Sigmoid colon (tissue), 7 donors: ENCODE data around the gene MYCBPAP. TPM values are rescaled to one million over a fixed set of nuclear protein-coding genes. Genes with fewer than 3 reads are reported as not detected.
A peak's percentile ranks its signal among the peaks of the same experiment; 100 is the strongest.

ENCODE experiments used
- DNase-seq: peaks from one replicate; pipeline ENCODE4 v3.0.0-alpha.2; 2019
- H3K27ac ChIP-seq, 4 donors: fragments of 200-600 bp; sonication (generic); one replicate each; pipeline ENCODE4 v1.5.1; 2016 to 2019; ENCODE audit warnings: mild to moderate bottlenecking in 1 of 4
- H3K27me3 ChIP-seq, 3 donors: fragments of 200-600 bp; sonication (generic); one replicate each; pipeline ENCODE4 v1.5.1; 2019; ENCODE audit warnings: mild to moderate bottlenecking in 1 of 3
- H3K36me3 ChIP-seq, 4 donors: fragments of 200-600 bp; sonication (generic); one replicate each; pipeline ENCODE4 v1.5.1; 2016 to 2019
- H3K4me1 ChIP-seq, 4 donors: fragments of 200-600 bp; sonication (generic); one replicate each; pipeline ENCODE4 v1.5.1; 2017 to 2019
- H3K4me3 ChIP-seq, 4 donors: fragments of 200-600 bp; sonication (generic); one replicate each; pipeline ENCODE4 v1.5.1; 2017 to 2019; ENCODE audit warnings: mild to moderate bottlenecking in 2 of 4, moderate library complexity in 1 of 4
- H3K9me3 ChIP-seq, 4 donors: fragments of 200-600 bp in 3 of 4; sonication (generic) in 3 of 4; one replicate each; pipeline versions ENCODE4 v1.5.1 to v1.6.1; 2013 to 2019
- CTCF ChIP-seq, 4 experiments: fragments of 450-650 bp in 3 of 4; fragments of 200-600 bp in 1 of 4; IDR thresholded peaks; one replicate each; pipeline ENCODE4 v1.5.1; 2016 to 2019; ENCODE audit warnings: antibody characterized with exemption in 4 of 4, mild to moderate bottlenecking in 3 of 4, moderate library complexity in 2 of 4
- EP300 ChIP-seq, 4 donors: sonication (generic); formaldehyde crosslinking; IDR thresholded peaks; one replicate each; pipeline ENCODE4 v1.6.1; 2017; ENCODE audit warnings: antibody characterized with exemption in 4 of 4
- POLR2A ChIP-seq, 2 donors: fragments of 450-650 bp; IDR thresholded peaks; one replicate each; pipeline ENCODE4 v1.6.1; 2016; ENCODE audit warnings: antibody characterized with exemption in 2 of 2, mild to moderate bottlenecking in 2 of 2, moderate library complexity in 2 of 2
- POLR2AphosphoS5 ChIP-seq, 4 donors: sonication (generic); formaldehyde crosslinking; IDR thresholded peaks; one replicate each; pipeline ENCODE4 v1.6.1; 2017; ENCODE audit warnings: antibody characterized with exemption in 4 of 4
- WGBS, 2 donors: extraction: QIAGEN DNeasy Blood & Tissue Kit; methylation state at CpG; one replicate each; pipeline ENCODE4 v1.1.7; 2013; 5-methylcytosine and 5-hydroxymethylcytosine counted together
- intact Hi-C: fragments of 100-400 bp; cut with DNase I; formaldehyde crosslinking; loops from one replicate; pipeline ENCODE4 v1.15.1; 2023
- polyA plus RNA-seq, 3 donors: library from polyadenylated mRNA; stranded (reverse); fragments of 200-250 nt; gene quantifications; one replicate each; pipeline ENCODE4 v1.2.3, GENCODE V29; 2013
- total RNA-seq, 4 donors: library from RNA; depleted of rRNA; stranded (reverse); fragments of >200 nt; gene quantifications; one replicate each; pipeline ENCODE4 v1.1.0, GENCODE V29; 2016
- donor health status: healthy with polysubstance abuse.
- donor health status: Bipolar disorder and iron deficiency.
- donor health status: healthy.

MYCBPAP gene
- total and polyA plus RNA-seq, 7 donors = 0.23 to 2.5 (median 1.7) TPM; not detected in 1

DNA sequence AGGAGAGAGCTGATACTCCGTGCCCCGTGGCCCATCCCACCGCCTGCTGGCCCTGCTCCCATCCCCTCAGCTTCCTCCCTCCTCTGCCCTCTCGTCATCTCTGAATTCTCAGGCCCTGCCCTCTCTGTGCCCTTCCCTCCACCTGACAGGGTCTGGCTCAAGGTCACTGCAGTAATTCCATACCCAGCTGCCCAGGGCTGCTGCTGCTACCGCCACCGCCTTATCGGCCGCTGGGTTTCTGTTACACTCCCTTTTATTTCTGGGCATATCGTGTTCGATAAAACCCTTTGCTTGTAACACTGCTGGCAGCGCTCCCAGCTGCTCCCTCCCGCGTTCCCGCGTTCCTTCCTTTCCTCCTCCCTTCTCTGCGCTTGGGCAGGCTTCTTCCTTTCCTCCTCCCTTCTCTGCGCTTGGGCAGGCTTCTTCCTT, 25.5 kb downstream of the MYCBPAP start:
- intact Hi-C loops = no loop called here
- WGBS, 2 donors = 1 to 2% methylated on average over 17 of the region's 17 CpGs
- Histone ChIP-seq H3K4me1 (peaks cover 0 to 24% (median 20%) of the 10 kb centered on the region in 4 donors), H3K27ac (no peak overlapping the region), H3K36me3 (no peaks in the 10 kb centered on the region), H3K4me3 (peak overlapping the region in 1 of 4 donors; percentile 19), H3K27me3 (peaks cover 12 to 64% (median 47%) of the 10 kb centered on the region in 3 donors), H3K9me3 (no peaks in the 10 kb centered on the region)
- no peak for DNase-seq
- no peak for TF ChIP-seq EP300 (IDR thresholded peaks at IDR 0.05)
- TF ChIP-seq POLR2A (IDR thresholded peaks at IDR 0.05) = peak in 1 of 2 donors; percentile 30

- intact Hi-C loops = no loop called here
- Histone ChIP-seq H3K27ac (no peak overlapping the region), H3K36me3 (no peaks in the 10 kb centered on the region), H3K9me3 (no peaks in the 10 kb centered on the region), H3K27me3 (peaks cover 12 to 57% (median 43%) of the 10 kb centered on the region in 3 donors), H3K4me3 (no peak overlapping the region), H3K4me1 (peaks cover 0 to 24% (median 20%) of the 10 kb centered on the region in 4 donors)
- WGBS, 2 donors = 13 to 54% methylated on average over 24 of the region's 24 CpGs
- TF ChIP-seq POLR2AphosphoS5 (IDR thresholded peaks at IDR 0.05) = no peak
- peak in 1 of 2 donors; percentile 28 for TF ChIP-seq POLR2A (IDR thresholded peaks at IDR 0.05)
- no peak for TF ChIP-seq EP300 (IDR thresholded peaks at IDR 0.05)
- peak in 1 of 4 experiments; percentile 25 for TF ChIP-seq CTCF (IDR thresholded peaks at IDR 0.05)
- DNase-seq = no peak
Observed at GRCh38 chr17:50534222-50534978, 26.2 kb downstream of the MYCBPAP start.

DNA sequence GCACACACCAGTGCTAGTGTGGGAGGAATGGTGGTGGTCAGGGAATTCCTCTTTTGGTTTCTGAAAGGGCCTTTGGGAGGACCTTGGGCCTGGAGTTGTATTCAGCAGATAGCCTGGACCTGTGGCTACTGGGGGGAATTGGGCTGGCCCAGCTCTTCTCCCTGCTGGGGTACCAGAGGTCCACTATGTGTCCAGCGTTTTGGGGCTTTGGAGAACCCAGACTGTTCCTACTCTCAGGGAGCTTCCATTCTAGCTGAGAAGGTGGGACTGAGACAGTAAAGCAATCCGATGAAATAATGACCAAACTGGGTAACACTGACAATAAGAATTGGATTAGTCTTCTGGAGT, 26.7 kb downstream of the MYCBPAP start:
- WGBS, 2 donors = 76 to 97% methylated on average over 2 of the region's 2 CpGs
- Histone ChIP-seq H3K27me3 (peaks cover 12 to 52% (median 40%) of the 10 kb centered on the region in 3 donors), H3K36me3 (no peaks in the 10 kb centered on the region), H3K4me1 (peaks cover 0 to 24% (median 20%) of the 10 kb centered on the region in 4 donors), H3K27ac (no peak overlapping the region), H3K9me3 (no peaks in the 10 kb centered on the region), H3K4me3 (no peak overlapping the region)
- intact Hi-C loops = no loop called here
- TF ChIP-seq POLR2A (IDR thresholded peaks at IDR 0.05) = no peak
- no peak for TF ChIP-seq POLR2AphosphoS5 (IDR thresholded peaks at IDR 0.05)
- no peak for TF ChIP-seq EP300 (IDR thresholded peaks at IDR 0.05)
- no peak for TF ChIP-seq CTCF (IDR thresholded peaks at IDR 0.05)
- DNase-seq = no peak

DNA sequence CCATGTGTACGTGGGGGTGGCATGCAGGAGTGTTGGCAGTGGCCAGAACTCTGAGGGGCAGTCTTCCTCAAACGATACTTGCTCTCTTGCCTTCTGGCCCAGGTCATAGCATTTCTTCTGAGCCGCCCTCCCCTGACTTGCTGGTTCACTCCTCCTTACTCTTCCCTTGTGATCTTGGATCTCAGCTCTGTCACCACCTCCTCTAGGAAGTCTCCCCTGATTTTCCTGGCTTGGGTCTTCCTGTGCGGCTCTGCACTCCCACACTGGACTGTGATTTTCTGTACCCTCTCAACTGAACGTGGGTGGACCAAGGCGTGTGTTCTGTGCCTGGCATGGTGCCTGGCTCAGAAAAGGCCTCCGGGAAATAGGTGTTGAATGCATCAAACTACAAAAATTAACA, 27.2 kb downstream of the MYCBPAP start:
- WGBS, 2 donors = 70 to 86% methylated on average over 7 of the region's 7 CpGs
- H3K4me3 ChIP-seq = no peak overlapping the region
- TF ChIP-seq POLR2A (IDR thresholded peaks at IDR 0.05) (no peak), CTCF (IDR thresholded peaks at IDR 0.05) (no peak), EP300 (IDR thresholded peaks at IDR 0.05) (no peak), POLR2AphosphoS5 (IDR thresholded peaks at IDR 0.05) (no peak)
- H3K27ac ChIP-seq = no peak overlapping the region
- H3K4me1 ChIP-seq = peaks cover 0 to 24% (median 20%) of the 10 kb centered on the region in 4 donors
- H3K36me3 ChIP-seq = no peaks in the 10 kb centered on the region
- intact Hi-C loops = no loop called here
- DNase-seq = no peak
- H3K27me3 ChIP-seq = peaks cover 12 to 47% (median 40%) of the 10 kb centered on the region in 3 donors
- no peaks in the 10 kb centered on the region for H3K9me3 ChIP-seq

DNA sequence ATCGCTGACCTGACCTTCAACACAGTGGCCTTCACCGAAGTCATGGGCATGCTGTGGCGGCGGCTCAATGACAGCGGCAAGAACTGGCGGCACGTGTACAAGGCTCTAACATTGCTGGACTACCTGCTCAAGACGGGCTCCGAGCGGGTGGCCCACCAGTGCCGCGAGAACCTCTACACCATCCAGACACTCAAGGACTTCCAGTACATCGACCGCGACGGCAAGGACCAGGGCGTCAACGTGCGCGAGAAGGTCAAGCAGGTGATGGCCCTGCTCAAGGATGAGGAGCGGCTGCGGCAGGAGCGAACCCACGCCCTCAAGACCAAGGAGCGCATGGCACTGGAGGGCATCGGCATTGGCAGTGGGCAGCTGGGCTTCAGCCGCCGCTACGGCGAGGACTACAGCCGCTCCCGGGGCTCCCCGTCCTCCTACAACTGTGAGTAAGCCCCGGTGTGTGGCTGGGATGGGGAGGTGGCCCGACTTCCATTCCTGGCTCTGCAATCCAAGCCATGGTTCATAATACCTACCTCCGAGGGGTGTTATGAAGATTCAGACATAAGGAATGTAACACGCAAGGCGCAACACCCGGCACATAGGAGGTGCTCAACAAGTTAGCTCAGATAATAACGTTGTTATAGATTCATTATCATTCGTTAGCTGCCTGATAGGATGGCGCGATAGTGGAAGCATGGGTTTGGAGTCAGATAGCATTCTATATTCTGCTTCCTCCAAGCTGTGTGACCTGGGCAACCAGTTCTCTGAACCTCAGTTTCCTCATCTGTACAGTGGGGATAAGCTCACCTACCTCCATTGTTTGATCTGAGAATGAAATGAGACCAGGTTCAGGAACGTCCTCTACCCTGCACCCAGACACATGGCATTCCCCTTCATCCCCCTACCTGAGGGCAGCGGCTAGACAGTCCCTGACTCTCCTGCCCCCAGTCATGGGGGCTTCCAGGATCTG, 28.7 kb downstream of the MYCBPAP start:
- Histone ChIP-seq H3K4me1 (peaks cover 0 to 32% (median 28%) of the 10 kb centered on the region in 4 donors), H3K27ac (no peak overlapping the region), H3K9me3 (no peaks in the 10 kb centered on the region), H3K4me3 (no peak overlapping the region), H3K27me3 (peaks cover 12 to 32% (median 32%) of the 10 kb centered on the region in 3 donors), H3K36me3 (no peaks in the 10 kb centered on the region)
- WGBS, 2 donors = 94 to 96% methylated on average over 45 of the region's 45 CpGs
- TF ChIP-seq CTCF (IDR thresholded peaks at IDR 0.05) = no peak
- no peak for TF ChIP-seq POLR2AphosphoS5 (IDR thresholded peaks at IDR 0.05)
- no peak for TF ChIP-seq EP300 (IDR thresholded peaks at IDR 0.05)
- TF ChIP-seq POLR2A (IDR thresholded peaks at IDR 0.05) = no peak
- no peak for DNase-seq
- intact Hi-C loops = no loop called here
